HTR-8/SVneo (cell line): ENCODE results near the gene HDAC7.
A peak's percentile ranks its signal among the peaks of the same experiment; 100 is the strongest.
"Not testable (repeated sequence)": the region's sequence is repeated elsewhere in the genome, so short reads cannot be mapped to it uniquely, and the experiment has no call there.

Experiments used
- DNase-seq: peaks from one replicate; pipeline ENCODE4 v3.0.0; 2011; ENCODE audit warnings: low spot score, mixed read lengths; ENCODE audit not compliant: insufficient read length
- FAIRE-seq: peaks from 2 replicates; lab custom pipeline; 2011; peaks lifted over from hg19 to GRCh38; lab: Jason Lieb, UNC

The HDAC7 gene

GRCh38 chr12:47850153-47851084 lies 30.7 kb upstream of the HDAC7 start:
- FAIRE-seq (no peak), DNase-seq (no peak)

- no peak for DNase-seq
- no peak for FAIRE-seq
Observed at GRCh38 chr12:47849261-47849660, 29.6 kb upstream of the HDAC7 start.

- no peak for DNase-seq
Observed at GRCh38 chr12:47848853-47849252, 29.1 kb upstream of the HDAC7 start.

GRCh38 chr12:47846294-47846996 lies 26.7 kb upstream of the HDAC7 start:
- peak; percentile 54 for FAIRE-seq
- no peak for DNase-seq

More at GRCh38 chr12:47848853-47849252, 29.1 kb upstream of the HDAC7 start:
- FAIRE-seq = no peak

- FAIRE-seq = no peak
Observed at GRCh38 chr12:47845081-47845480, 25.4 kb upstream of the HDAC7 start.

GRCh38 chr12:47844264-47845019 lies 24.7 kb upstream of the HDAC7 start:
- no peak for DNase-seq
- FAIRE-seq = no peak

More at GRCh38 chr12:47845081-47845480, 25.4 kb upstream of the HDAC7 start:
- DNase-seq = no peak

- no peak for FAIRE-seq
- DNase-seq = no peak
Observed at GRCh38 chr12:47843226-47843980, 23.7 kb upstream of the HDAC7 start.

- not testable (repeated sequence) for FAIRE-seq, DNase-seq
Observed at GRCh38 chr12:47842543-47842942, 22.8 kb upstream of the HDAC7 start.

GRCh38 chr12:47841910-47842309 lies 22.2 kb upstream of the HDAC7 start:
- no peak for FAIRE-seq
- no peak for DNase-seq

GRCh38 chr12:47841501-47841900 lies 21.8 kb upstream of the HDAC7 start:
- FAIRE-seq (no peak), DNase-seq (no peak)

GRCh38 chr12:47840571-47840970 lies 20.9 kb upstream of the HDAC7 start:
- FAIRE-seq (no peak), DNase-seq (no peak)

- DNase-seq (no peak), FAIRE-seq (no peak)
Observed at GRCh38 chr12:47839214-47839876, 19.6 kb upstream of the HDAC7 start.

- DNase-seq (no peak), FAIRE-seq (no peak)
Observed at GRCh38 chr12:47838286-47838931, 18.7 kb upstream of the HDAC7 start.

- FAIRE-seq = no peak
- peak; percentile 72 for DNase-seq
Observed at GRCh38 chr12:47837190-47838171, 17.8 kb upstream of the HDAC7 start.

GRCh38 chr12:47835831-47836155 lies 16.1 kb upstream of the HDAC7 start:
- no peak for FAIRE-seq

GRCh38 chr12:47835006-47835830 lies 15.5 kb upstream of the HDAC7 start:
- DNase-seq = no peak
- no peak for FAIRE-seq

More at GRCh38 chr12:47835831-47836155, 16.1 kb upstream of the HDAC7 start:
- no peak for DNase-seq
